Effector CD8-positive, alpha-beta T cell (primary cell): Measurements from ENCODE around the gene MSN.

ENCODE experiments used
- DNase-seq: peaks from one replicate; lab custom pipeline; 2025; lab: John Stamatoyannopoulos, UW

MSN gene

GRCh38 chrX:65673857-65674203 is 6.4 kb downstream of the MSN start:
- DNase-seq: no peak

GRCh38 chrX:65674204-65674893 is 6.9 kb downstream of the MSN start:
- DNase-seq: no peak

GRCh38 chrX:65677954-65678469 is 10.6 kb downstream of the MSN start:
- no peak for DNase-seq

GRCh38 chrX:65679071-65679540 is 11.7 kb downstream of the MSN start:
- DNase-seq: no peak

GRCh38 chrX:65681810-65682209 is 14.4 kb downstream of the MSN start:
- DNase-seq: no peak

- DNase-seq: no peak
Measured at GRCh38 chrX:65685112-65685511, 17.7 kb downstream of the MSN start.

- DNase-seq: no peak
Measured at GRCh38 chrX:65686236-65686635, 18.8 kb downstream of the MSN start.

- DNase-seq: no peak
Measured at GRCh38 chrX:65687367-65687766, 19.9 kb downstream of the MSN start.

GRCh38 chrX:65688403-65688871 is 21.0 kb downstream of the MSN start:
- no peak for DNase-seq

- no peak for DNase-seq
Measured at GRCh38 chrX:65689377-65689776, 21.9 kb downstream of the MSN start.

- no peak for DNase-seq
Measured at GRCh38 chrX:65690057-65690855, 22.8 kb downstream of the MSN start.

- no peak for DNase-seq
Measured at GRCh38 chrX:65695849-65696449, 28.5 kb downstream of the MSN start.

- no peak for DNase-seq
Measured at GRCh38 chrX:65696613-65697012, 29.2 kb downstream of the MSN start.

GRCh38 chrX:65697211-65697641 is 29.8 kb downstream of the MSN start:
- no peak for DNase-seq

GRCh38 chrX:65697915-65698796 is 30.7 kb downstream of the MSN start:
- DNase-seq: peak; percentile 33

GRCh38 chrX:65702956-65703355 is 35.5 kb downstream of the MSN start:
- DNase-seq: no peak

- DNase-seq: no peak
Measured at GRCh38 chrX:65705439-65705838, 38.0 kb downstream of the MSN start.

- DNase-seq: no peak
Measured at GRCh38 chrX:65706041-65706828, 38.8 kb downstream of the MSN start.

GRCh38 chrX:65707151-65707550 is 39.7 kb downstream of the MSN start:
- DNase-seq: no peak

- no peak for DNase-seq
Measured at GRCh38 chrX:65712005-65712806, 44.8 kb downstream of the MSN start.
